HG03108 (cell line): ENCODE data around the gene POLE.
"Not testable (repeated sequence)": the region's sequence is repeated elsewhere in the genome, so short reads cannot be mapped to it uniquely, and the experiment has no call there.

ENCODE experiments used
- ATAC-seq: cut with Tn5 transposase; IDR thresholded peaks from one replicate; pipeline ENCODE4 v1.9.1; 2021; ENCODE audit warnings: moderate library complexity; ENCODE audit not compliant: unreplicated experiment

The POLE gene

DNA sequence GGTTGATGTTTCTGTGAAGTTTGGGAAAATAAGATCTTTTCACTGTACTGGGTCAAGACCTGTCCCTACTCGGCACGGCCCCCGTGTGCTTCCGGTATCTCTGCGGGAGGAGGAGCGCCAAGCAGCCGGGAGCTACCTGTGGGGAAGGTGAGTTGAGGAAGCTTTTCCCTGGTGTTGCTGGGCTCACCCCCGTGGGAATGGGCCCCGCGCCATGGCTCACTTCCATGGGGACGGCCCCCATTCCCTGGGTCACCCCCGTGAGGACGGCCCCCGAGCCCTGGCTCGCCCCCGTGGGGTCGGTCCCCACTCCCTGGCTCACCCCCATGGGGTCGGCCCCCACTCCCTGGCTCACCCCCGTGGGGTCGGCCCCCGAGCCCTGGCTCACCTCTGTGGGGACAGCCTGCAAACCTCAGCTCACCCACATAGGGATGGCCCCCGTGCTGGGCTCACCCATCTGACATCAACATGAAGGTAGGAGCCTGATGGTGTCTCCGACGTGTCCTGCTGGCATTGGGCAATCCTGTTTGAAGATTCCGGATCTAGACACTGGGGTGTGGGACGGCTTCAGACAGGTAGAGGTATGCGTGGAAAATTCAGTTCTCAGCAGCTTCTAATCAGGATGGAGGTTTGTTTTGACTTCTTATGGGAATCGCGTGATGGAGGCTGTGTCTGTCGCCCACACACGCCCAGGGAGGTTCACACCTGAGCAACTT lies 85.8 kb downstream of the POLE start:
- no peak for ATAC-seq

DNA sequence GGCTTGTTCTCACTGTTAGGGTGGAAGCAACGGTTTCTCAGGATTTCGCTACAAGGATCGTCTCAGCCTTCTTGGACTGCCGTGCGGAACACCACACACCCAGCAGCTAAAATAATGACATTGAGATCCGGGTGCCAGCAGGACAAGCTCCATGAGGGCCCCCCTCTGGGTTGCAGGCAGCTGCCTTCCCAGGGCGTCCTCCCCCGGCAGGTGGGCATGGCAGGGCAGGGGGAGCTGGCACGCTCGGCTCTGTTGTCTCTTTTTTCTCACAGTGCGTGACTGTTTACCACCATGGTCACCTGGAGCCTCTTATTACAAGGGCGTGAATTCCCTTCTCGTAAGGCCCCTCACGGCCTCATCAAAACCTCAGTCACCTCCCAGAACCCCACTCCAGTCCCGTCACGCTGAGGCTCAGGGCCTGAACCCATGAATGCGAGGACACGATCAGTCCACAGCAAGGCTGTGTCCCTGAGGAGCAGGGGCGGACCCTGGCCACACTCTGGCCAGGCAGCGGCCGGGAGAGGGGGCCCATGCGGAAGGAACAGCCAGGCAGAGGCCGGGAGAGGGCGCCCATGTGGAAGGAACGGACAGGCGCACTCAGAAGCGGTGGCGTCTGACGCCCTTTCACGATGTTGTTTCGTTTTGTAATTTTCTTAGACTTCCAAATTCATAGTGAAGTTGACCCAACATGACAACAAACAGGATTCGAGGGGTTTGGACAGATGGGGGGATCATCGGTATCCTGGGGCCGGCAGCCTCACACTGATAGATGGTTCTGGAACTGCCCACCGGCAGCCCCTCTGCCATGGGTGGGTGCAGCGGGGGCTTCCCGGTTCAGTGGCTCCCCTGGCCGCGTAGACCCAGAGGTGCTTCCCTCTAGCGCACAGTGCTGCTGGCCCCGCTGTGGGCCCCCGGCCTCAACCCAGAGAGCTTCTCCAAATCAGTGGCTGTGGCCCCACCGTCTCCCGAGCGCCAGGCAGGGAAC lies 86.8 kb downstream of the POLE start:
- no peak for ATAC-seq

DNA sequence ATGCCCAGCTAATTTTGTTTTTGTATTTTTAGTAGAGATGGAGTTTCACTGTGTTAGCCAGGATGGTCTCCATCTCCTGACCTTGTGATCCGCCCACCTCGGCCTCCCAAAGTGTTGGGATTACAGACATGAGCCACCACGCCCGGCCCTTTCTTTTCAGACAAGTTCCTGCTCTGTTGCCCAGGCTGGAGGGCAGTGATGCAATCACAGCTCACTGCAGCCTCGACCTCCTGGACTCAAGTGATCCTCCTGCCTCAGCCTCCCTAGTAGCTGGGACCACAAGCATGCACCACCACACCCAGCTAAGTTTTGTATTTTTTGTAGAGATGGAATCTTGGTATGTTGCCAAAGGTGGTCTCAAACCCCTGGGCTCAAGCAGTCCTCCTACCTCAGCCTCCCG lies 87.6 kb downstream of the POLE start:
- not testable (repeated sequence) for ATAC-seq

DNA sequence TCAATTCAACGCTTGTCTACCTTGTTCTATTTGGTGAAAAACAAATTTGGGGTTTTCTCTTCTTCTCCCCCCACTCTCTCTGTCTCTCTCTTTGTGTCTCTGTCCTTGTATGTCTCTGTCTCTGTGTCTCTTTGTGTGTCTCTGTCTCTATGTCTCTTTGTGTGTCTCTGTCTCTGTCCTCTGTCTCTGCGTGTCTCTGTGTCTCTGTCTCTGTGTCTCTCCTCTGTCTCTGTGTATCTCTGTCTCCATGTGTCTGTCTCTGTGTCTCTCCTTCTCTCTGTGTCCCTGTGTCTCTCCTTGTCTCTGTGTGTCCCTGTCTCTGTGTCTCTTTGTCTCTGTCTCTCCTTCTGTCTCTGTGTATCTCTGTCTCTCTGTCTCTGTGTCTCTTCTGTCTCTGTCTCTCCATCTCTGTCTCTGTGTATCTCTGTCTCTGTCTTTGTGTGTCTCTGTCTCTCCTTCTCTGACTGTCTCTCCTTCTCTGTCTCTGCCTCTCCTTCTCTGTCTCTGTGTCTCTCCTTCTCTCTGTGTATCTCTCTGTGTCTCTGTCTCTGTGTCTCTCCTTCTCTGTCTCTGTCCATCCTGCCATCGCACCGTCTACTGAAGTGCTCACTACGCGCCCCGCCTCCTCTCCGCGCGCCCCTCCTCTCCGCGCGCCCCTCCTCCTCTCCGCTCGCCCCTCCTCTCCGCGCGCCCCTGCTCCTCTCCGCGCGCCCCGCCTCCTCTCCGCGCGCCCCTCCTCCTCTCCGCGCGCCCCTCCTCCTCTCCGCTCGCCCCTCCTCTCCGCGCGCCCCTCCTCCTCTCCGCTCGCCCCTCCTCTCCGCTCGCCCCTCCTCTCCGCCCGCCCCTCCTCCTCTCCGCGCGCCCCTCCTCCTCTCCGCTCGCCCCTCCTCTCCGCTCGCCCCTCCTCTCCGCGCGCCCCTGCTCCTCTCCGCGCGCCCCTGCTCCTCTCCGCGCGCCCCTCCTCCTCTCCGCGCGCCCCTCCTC lies 89.5 kb downstream of the POLE start:
- no peak for ATAC-seq

DNA sequence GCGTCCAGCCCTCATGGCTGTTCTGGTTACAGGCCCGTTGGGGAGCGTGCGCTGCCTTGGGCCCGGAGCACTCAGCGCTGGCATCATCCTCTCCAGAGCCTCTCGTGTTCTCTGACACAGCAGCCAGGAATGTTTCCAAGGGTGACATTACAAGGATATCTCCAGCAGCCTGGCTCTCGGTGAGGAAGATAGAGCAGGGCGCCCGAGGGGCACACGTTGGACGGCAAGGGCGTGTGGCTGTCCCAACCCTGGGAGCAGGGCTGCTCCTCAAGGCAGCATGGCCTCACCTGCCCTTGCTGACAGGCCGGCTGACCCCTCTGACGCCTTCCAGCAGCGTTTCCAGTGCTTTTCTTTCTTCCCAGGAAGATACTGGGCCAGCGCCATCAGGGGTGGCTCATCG lies 91.1 kb downstream of the POLE start:
- no peak for ATAC-seq

DNA sequence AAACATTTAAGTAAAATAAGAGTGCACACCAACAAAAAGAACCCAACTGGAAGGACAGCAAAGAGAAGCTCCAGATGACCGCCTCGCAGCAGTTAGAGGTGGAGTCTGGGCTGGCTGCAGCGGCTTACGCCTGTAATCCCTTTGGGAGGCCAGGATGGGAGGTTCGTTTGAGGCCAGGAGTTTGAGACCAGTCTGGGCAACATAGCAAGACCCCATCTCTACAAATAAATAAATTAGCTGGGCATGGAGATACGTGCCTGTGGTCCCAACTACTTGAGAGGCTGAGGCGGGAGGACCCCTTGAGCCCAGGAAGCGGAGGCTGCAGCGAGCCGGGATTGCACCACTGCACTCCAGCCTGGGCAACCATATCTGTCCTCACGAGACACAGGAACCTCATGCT lies 92.0 kb downstream of the POLE start:
- ATAC-seq, result no peak

DNA sequence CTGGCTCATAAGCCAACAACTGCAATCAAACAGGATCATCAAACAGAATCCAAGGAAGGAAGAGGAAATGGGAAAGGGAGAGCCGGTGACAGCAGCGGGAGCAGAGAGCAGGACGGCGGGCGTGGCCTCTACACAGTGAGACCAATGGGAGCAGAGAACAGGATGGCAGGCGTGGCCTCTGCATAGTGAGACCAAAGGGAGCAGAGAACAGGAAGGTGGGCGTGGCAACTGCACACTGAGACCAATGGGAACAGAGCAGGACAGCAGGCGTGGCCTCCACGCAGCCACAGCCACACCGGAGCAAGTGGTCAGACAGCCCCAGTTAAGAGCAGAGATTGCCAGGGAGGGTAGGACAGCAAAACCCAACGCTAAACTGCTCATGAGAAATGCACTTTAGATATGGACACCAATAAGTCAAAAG lies 93.2 kb downstream of the POLE start:
- ATAC-seq, result no peak

DNA sequence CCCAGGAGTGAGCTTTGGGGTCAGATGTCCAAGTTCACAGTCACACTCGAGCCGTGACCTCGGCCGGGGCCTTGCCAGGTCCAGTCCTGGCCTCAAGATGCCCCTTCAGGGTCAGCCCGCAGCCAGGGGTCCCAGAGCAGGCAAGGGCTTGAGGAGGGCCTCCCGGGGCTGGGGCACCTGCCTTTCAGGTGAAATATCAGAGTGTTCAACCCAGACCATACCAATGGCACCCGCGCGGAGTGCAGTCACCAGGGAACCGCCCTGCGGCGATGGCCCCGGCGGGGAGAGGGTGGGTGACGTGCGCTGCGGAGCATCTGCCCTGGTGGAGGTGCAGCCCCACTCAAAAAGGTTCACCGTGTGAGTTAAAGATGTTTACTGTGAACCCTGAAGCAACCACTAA lies 93.6 kb downstream of the POLE start:
- no peak for ATAC-seq

DNA sequence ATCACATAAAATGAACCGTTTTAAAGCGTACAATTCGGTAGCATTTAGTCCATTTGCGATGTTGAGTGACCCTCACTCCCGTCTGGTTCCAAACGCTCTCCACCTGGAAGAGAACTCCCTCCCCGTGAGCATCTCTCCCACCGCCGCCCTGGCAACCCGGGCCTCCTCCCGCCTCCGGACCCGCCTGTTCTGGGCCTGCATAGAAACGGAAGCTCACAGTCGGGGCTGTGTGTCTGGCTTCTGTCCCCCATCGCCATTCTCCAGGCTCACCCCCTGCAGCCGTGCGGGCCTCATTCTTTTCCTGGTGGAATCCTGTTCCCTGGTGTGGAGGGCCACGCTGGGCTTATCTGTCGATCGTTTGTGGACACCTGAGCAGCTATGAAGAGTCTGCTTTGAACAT lies 94.1 kb downstream of the POLE start:
- ATAC-seq, result no peak

DNA sequence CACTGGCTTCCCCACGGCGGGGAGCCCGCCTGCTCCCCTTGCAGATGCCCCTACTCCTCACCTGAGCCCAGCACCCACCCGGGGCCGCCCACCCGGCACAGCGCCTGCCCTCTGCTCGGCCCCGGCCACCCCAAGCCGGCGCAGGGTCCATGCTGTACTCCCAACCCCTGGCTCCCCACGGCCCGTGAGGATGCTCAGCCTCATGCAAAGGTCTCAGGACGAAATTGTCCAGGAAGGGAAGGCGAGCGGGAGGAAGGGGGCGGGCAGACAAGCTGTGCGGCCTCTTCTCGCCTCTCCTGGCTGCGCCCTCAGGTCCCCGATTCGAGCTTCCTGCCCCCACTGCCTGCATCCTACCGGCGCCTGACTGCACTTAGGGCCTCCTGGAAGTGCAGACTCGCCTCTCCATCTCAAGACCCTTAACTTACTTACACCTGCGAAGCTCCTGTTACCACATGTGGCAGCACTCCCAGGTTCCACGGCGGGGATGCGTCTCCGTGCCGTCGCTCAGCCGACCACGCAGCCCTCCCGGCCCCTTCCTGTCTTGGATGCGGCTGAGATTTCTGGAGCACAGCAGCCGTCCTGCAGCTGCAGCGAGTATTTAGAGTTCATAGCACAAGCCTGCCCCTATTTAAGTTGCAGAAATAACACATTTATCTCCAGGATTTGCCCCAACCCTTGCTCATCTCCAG lies 94.7 kb downstream of the POLE start:
- no peak for ATAC-seq

DNA sequence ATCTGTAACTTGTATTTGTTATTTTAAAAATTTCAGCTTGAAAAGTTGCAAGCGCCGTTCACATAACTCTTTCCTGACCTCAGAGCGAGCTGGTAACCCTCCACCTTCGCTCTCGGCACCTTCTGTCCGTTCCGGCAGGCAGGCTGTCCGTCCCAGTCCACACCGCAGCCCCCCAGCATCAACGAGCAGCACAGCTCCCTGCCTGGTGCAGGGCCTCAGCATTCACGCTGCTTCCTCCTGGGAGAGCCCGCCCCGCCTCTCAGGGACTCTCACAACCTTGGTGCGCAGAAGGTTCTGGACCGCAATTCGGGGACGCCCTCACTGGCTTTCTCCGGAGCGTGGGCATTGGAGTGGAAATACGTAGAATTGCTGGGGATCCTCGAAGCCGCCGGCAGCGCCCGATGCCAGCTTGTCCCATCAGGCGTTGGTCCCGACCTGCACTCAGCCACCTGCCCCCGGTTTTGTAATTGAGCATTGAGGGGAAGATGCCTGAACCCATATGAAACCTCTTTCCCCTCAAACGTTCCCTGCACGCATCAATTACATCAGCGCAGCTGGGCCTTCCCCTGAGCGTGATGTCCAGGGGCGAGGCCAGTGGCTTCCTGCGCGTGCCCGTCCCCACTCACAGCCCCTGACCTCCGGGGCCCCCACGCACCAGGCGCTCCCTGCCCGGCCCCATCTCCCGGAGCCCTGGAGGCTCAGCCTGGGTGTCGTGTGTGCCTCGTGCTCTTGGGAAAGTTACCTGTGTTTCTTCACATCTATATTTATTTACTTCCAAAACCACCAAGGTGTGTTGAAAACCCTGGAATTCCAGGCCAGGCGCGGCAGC lies 95.8 kb downstream of the POLE start:
- ATAC-seq, result no peak

DNA sequence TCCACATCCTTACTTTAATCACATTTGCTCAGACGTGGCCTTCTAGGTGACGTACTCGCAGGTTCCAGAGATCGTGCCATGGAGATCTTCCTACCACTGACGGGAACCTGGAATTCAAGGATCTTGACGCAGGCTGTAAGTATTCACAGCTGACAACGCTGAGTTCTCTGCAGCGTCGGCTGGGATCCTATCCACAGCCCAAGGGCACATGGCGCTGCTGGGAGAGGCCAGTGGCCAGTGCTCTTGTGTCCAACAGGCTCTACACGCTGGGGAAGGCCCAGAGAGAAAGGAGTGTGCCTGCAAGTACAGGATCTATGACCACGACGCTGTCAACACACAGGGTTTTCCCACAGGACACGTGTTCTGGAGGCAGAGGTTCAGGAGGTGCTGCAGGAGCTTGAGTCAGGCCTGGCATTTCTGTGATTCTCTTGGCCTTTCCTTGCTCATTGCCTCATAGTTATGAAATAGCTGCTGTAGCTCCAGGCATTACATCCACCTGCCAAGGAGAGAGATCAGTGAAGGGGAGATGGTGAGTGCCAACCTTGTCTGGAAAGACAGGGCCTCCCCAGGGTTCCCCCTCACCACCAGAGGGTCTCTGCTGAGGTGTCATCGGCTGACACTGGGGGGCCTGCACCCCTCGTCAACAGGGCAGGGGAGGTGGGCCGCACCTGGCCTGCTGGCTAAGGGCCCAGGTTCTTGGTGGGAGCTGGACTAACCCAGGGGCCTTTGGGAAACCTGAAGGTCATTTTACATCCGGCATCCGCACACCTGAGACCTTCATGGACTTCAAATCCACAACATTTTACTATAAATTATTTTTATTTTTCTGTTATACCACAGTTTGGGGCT lies 98.1 kb downstream of the POLE start:
- ATAC-seq, result no peak

DNA sequence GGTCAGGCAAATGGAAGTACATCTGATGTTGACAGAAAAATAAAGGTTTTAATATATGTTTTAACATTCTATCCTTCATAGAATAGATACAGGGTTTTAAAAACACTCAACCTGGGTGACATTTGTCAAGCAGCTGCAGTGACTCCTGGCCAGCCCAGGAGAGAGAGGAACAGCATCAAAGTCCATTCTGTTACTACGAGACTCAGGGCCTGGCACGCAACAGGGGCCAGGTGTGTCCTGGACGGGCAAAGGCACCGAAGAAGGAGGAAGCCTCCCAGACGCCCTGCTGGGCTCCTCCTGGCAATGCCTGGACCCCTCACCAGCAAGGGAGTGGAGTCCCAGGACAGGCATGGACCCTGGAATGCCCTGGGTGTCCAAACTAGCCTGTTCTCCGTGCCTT lies 98.8 kb downstream of the POLE start:
- ATAC-seq, result no peak

DNA sequence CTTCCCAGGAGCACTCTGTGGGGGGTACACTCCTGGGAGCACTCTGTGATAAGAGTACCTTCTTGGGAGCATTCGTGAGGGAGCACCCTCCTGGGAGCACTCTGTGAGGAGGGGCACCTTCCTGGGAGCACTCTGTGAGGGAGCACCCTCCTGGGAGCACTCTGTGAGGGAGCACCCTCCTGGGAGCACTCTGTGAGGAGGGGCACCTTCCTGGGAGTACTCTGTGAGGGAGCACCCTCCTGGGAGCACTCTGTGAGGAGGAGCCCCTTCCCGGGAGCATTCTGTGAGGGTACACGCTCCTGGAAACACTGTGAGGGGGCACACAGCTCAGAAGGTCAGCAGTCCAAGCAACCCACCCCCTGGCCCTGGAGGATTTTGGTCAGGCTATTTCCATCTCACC lies 99.4 kb downstream of the POLE start:
- no peak for ATAC-seq

DNA sequence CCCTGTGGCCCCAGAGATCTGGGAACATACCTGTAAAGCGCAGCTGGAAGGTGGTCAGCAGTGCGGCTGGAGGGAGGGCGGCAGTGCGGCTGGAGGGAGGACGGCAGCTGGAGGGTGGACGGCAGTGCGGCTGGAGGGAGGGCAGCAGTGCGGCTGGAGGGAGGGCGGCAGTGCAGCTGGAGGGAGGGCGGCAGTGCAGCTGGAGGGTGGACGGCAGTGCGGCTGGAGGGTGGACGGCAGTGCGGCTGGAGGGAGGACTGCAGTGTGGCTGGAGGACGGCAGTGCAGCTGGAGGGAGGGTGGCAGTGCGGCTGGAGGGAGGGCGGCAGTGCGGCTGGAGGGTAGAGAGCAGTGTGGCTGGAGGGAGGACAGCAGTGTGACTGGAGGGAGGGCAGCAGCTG lies 100.2 kb downstream of the POLE start:
- ATAC-seq, result no peak

DNA sequence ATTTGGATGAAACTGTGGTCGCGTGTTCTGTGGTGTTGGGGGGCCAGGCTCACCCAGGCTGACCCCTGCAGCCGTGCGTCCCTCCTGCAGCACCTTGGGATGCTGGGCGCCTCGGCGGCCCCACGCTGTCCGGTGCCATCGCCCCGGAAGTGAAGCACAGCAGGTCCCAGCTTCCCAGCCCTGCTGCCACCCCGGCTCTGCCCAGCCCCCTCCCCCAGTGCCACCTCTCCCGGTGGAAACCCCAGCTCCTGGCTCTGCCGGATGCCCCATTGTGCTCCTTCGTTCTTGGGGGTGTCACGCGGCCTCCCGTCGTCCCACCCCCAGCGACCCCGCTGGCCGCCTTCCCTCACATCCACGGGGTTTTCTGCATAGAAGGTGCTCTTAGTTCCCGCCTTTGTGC lies 102.0 kb downstream of the POLE start:
- ATAC-seq, result no peak

DNA sequence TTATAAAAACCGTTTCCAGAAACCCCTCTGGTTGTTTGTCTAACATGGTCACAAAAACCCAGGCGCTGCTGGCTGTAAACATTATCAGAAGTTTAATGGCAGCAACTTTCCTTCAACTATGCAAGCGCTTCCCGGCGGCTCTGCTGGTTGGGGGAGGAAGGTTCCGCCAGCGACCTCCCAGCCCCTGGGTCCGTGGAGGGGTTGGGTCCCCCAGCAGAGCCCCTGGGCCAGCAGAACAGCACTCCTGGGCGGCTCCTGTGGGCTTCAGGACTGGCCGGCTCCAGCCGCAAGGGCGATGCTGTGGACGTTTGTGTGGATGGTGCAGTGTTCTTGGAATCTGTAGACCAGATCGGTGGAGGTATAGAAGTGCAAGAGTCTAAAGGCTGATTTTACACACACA lies 102.7 kb downstream of the POLE start:
- ATAC-seq, result no peak

DNA sequence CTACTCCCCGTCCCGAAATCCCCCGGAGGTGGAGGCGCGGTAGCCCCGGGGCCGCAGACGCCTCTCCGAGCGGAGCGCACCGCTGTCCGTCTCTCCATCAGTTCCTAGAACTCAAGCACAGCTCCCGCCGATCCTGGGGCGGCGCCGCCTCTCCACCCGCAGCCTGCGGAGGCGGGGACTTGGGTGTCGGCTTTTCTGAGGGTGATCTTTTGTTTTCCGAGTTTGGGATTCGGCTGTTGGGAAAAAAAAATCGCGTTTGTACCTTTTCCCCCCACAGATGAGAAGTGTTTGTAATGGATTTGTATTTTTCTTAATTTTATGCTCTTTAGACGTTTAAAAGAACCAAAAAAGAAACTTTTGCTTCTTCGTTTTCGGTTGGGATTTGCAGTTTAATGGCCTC lies 103.4 kb downstream of the POLE start:
- ATAC-seq, result no peak

DNA sequence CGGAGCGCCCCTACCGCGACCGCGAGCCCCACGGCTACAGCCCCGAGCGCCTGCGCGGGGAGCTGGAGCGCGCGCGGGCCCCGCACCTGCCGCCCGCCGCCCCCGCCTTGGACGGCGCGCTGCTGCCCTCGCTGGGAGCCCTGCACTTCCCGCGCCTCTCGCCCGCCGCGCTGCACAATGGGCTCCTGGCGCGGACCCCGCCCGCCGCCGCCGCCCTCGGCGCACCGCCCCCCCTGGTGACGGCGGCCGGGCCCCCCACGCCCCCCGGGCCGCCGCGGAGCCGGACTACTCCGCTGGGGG lies 103.8 kb downstream of the POLE start:
- ATAC-seq, result no peak
